Bronchial epithelial cell (primary cell): ENCODE results near the gene GPR107. TPM values are rescaled to one million over a fixed set of nuclear protein-coding genes. Genes with fewer than 3 reads are reported as not detected.

ENCODE experiments used
- DNase-seq: peaks from one replicate; pipeline ENCODE4 v3.0.0-alpha.2; 2010; ENCODE audit warnings: low read depth
- FAIRE-seq: peaks from 2 replicates; lab custom pipeline; 2011; peaks lifted over from hg19 to GRCh38; lab: Jason Lieb, UNC
- H3K27me3 ChIP-seq: 2 replicates; pipeline ENCODE4 v1.5.1; 2011; ENCODE audit warnings: low read length; ENCODE audit not compliant: control insufficient read depth, insufficient read depth
- H3K36me3 ChIP-seq: 2 replicates; pipeline ENCODE4 v1.5.1; 2011; ENCODE audit warnings: low read length; ENCODE audit not compliant: control insufficient read depth, insufficient read depth
- H3K4me3 ChIP-seq: 2 replicates; pipeline ENCODE4 v1.5.1; 2011; ENCODE audit warnings: mild to moderate bottlenecking, low read depth, low read length, control low read depth
- total RNA-seq: library from RNA; depleted of rRNA; stranded (reverse); fragments of >200 nt; gene quantifications from 2 replicates; pipeline ENCODE4 v1.2.1, GENCODE V29; 2014
- TF ChIP-seq, protein P1 (sequence below): IDR thresholded peaks from 2 replicates; pipeline ENCODE4 v1.5.1; 2011; ENCODE audit warnings: mild to moderate bottlenecking, moderate library complexity, low read length, control low read depth, inconsistent platforms; ENCODE audit not compliant: insufficient read depth, severe bottlenecking

GPR107 gene
- total RNA-seq, 1 donor from 2014 or later, result 21.6 TPM

DNA sequence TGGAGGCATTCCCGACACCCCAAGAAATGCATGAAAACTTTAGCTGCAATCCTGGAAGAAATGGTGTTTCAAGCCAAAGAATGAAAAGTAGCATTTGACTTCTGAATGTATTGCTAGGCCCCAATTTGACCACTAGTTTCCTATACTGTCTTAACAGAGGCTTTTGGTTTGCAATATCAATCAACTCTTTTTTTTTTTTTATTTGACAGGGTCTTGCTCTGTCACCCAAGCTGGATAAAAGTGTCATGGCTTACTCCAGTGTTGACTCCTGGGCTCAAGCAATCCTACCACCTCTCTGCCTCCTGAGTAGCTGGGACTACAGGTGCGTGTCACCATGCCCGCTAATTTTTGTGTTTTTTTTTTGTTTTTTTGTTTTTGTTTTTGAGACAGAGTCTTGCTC is 3.2 kb upstream of the GPR107 start:
- no peak for DNase-seq
- no peaks in the 10 kb centered on the region for H3K27me3 ChIP-seq
- H3K36me3 ChIP-seq, result no peaks in the 10 kb centered on the region
- FAIRE-seq, result no peak
- TF ChIP-seq, protein P1, sequence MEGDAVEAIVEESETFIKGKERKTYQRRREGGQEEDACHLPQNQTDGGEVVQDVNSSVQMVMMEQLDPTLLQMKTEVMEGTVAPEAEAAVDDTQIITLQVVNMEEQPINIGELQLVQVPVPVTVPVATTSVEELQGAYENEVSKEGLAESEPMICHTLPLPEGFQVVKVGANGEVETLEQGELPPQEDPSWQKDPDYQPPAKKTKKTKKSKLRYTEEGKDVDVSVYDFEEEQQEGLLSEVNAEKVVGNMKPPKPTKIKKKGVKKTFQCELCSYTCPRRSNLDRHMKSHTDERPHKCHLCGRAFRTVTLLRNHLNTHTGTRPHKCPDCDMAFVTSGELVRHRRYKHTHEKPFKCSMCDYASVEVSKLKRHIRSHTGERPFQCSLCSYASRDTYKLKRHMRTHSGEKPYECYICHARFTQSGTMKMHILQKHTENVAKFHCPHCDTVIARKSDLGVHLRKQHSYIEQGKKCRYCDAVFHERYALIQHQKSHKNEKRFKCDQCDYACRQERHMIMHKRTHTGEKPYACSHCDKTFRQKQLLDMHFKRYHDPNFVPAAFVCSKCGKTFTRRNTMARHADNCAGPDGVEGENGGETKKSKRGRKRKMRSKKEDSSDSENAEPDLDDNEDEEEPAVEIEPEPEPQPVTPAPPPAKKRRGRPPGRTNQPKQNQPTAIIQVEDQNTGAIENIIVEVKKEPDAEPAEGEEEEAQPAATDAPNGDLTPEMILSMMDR, result no peak
- no peak overlapping the region for H3K4me3 ChIP-seq

DNA sequence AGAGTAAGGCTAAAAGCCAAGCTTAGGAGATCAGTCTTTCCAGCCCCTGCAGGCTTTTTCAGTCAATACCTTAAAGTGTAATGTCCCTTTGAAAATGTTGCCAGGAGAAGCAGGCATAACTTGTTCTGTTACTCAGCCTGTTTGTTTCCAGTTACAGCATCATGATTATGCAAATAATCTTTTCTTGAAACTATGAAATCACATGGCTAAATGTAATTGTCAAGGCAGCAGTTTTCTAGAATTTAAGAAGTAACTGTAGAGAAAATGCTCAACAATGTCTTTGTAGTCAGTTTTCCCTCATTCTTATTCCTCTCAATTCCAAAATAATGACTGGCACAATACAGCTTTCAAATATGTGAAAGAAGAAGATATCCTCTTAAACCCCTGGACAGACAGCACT is 1.9 kb upstream of the GPR107 start:
- DNase-seq, result peak; percentile 85
- no peak for FAIRE-seq
- Histone ChIP-seq H3K36me3 (no peaks in the 10 kb centered on the region), H3K27me3 (no peaks in the 10 kb centered on the region), H3K4me3 (no peak overlapping the region)
- TF ChIP-seq, protein P1, result no peak

DNA sequence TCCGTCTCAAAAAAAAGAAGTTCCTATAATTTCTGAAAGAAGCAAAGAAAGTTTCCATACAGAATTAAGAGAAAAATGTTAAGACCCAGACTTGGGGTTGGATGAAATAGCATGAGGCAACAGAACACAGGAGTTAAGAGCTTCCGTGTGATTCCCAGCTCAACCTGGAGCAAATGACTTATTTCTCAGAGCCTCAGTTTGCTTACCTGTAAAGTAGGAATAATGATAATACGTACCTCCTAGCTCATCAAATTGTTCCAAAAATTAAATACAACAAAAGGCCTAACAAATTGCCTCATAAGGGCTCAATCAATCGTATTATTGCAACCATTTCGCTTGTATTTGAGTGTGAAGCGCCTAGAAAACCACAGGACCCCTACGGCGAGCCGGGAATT is 600 bp upstream of the GPR107 start:
- Histone ChIP-seq H3K27me3 (no peaks in the 10 kb centered on the region), H3K4me3 (peak overlapping the region; percentile 94), H3K36me3 (no peaks in the 10 kb centered on the region)
- FAIRE-seq (no peak), DNase-seq (no peak)
- TF ChIP-seq, protein P1, result no peak

DNA sequence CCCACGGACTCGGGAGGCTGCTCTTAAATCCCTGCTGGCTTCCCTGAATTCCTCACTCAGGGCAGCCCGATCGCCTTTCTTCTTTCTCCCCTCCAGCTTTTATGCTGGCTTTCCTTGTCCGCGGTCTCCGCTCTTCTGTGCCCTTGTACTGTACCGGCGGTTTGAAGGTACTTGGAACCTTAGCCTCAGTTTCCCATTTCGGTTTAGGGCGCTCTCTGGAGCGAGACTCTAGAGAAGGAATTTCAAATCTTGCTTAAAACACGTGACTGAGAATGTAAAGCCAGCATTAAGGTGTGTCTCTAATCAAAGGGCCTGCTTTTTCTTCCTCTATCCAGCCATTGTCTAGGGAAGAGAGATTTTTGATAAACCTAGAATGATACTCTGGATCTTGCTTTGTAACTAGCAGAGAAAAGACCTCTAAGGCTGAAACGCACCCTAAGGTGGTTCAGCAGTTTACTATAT is 650 bp downstream of the GPR107 start:
- TF ChIP-seq, protein P1, result no peak
- Histone ChIP-seq H3K36me3 (no peaks in the 10 kb centered on the region), H3K27me3 (no peaks in the 10 kb centered on the region), H3K4me3 (peak overlapping the region; percentile 94)
- no peak for DNase-seq
- FAIRE-seq, result no peak

DNA sequence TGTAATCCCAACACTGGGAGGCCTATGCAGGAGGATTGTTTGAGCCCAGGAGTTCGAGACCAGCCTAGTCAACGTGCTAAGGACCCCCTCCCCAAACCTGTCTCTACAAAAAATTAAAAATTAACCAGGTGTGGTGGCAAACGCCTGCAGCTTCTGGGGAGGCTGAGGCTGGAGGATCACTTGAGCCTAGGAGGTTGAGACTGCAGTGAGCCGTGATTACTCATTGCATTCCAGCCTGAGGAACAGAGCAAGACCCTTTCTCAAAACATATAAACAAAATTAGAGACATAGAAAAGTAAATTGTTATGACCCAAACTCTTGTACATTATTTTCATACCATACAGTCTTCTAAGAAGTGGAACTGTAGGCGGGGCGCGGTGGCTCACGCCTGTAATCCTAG is 1.1 kb downstream of the GPR107 start:
- no peak for DNase-seq
- Histone ChIP-seq H3K4me3 (peak overlapping the region; percentile 94), H3K36me3 (no peaks in the 10 kb centered on the region), H3K27me3 (no peaks in the 10 kb centered on the region)
- TF ChIP-seq, protein P1, result no peak
- FAIRE-seq, result no peak

DNA sequence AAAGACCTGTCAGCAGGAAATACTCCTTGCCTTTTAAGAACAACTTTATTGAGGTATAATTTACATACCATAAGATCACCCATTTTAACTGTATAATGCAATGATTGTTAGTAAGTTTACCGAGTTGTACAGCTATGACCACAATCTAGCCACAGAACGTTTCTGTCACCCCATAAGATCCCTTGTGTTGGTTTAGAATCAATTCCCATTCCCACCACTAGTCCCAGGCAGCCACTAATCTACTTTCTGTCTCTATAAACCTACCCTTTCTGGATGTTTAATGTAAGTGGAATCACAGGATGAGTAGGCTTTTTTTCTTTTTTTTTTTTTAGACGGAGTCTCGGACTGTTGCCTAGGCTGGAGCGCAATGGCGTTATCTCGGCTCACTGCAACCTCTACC is 4.4 kb downstream of the GPR107 start:
- no peak for FAIRE-seq

More for the DNA sequence above, 4.4 kb downstream of the GPR107 start:
- Histone ChIP-seq H3K4me3 (no peak overlapping the region), H3K36me3 (no peaks in the 10 kb centered on the region), H3K27me3 (no peaks in the 10 kb centered on the region)
- TF ChIP-seq, protein P1, result peak; percentile 24
- no peak for DNase-seq
